Vagina (tissue), 2 donors: ENCODE measurements around the gene PPP1CC. TPM values are rescaled to one million over a fixed set of nuclear protein-coding genes. Genes with fewer than 3 reads are reported as not detected.

Experiments used
- DNase-seq, 2 donors: peaks; one replicate each; pipeline ENCODE4 v3.0.0-alpha.2; 2017; ENCODE audit errors: extremely low spot score in 2 of 2
- H3K27ac ChIP-seq: fragments of 200-600 bp; sonication (generic); one replicate; pipeline ENCODE4 v1.5.1; 2019
- H3K27me3 ChIP-seq: fragments of 200-600 bp; sonication (generic); one replicate; pipeline ENCODE4 v1.5.1; 2019
- H3K36me3 ChIP-seq, 2 donors: fragments of 200-600 bp; sonication (generic); one replicate each; pipeline ENCODE4 v1.5.1; 2017 to 2019
- H3K4me1 ChIP-seq: fragments of 200-600 bp; sonication (generic); one replicate; pipeline ENCODE4 v1.5.1; 2019
- H3K4me3 ChIP-seq, 2 donors: fragments of 200-600 bp; sonication (generic); 1 replicate in 1 of 2; 2 replicates in 1 of 2; pipeline ENCODE4 v1.5.1; 2016 to 2019
- H3K9me3 ChIP-seq: fragments of 200-600 bp; sonication (generic); one replicate; pipeline ENCODE4 v1.5.1; 2019
- CTCF ChIP-seq, 3 experiments: fragments of 450-650 bp in 2 of 3; fragments of 200-600 bp in 1 of 3; sonication (generic) in 1 of 3; IDR thresholded peaks; one replicate each; pipeline ENCODE4 v1.5.1; 2017 to 2019; ENCODE audit warnings: antibody characterized with exemption in 3 of 3, mild to moderate bottlenecking in 2 of 3, moderate library complexity in 2 of 3
- POLR2A ChIP-seq, 2 donors: fragments of 450-650 bp; IDR thresholded peaks; one replicate each; pipeline ENCODE4 v1.6.1; 2017; ENCODE audit warnings: antibody characterized with exemption in 2 of 2, mild to moderate bottlenecking in 2 of 2, moderate library complexity in 2 of 2
- POLR2AphosphoS5 ChIP-seq, 2 donors: sonication (generic); formaldehyde crosslinking; IDR thresholded peaks; one replicate each; pipeline ENCODE4 v1.9.0; 2017; ENCODE audit warnings: antibody characterized with exemption in 2 of 2, mild to moderate bottlenecking in 2 of 2, low read depth in 1 of 2; ENCODE audit not compliant: insufficient read depth in 1 of 2
- intact Hi-C: fragments of 100-400 bp; cut with DNase I; formaldehyde crosslinking; loops from one replicate; pipeline ENCODE4 v1.15.1; 2023
- total RNA-seq: library from RNA; depleted of rRNA; stranded (reverse); fragments of >200 nt; gene quantifications from one replicate; pipeline ENCODE4 v1.2.3, GENCODE V29; 2016

Gene PPP1CC
- total RNA-seq: 87.9 TPM

- Histone ChIP-seq H3K27ac (peak within 1 kb of the TSS; percentile 93), H3K4me3 (peak within 1 kb of the TSS; percentile 55 to 83), H3K9me3 (no peaks in the 10 kb centered on the region), H3K4me1 (peaks cover 53% of the 10 kb centered on the region), H3K27me3 (no peaks in the 10 kb centered on the region), H3K36me3 (no peaks in the 10 kb centered on the region)
- intact Hi-C loops: no loop called here
- TF ChIP-seq CTCF (IDR thresholded peaks at IDR 0.05) (no peak), POLR2A (IDR thresholded peaks at IDR 0.05) (peak in 1 of 2 donors; percentile 80), POLR2AphosphoS5 (IDR thresholded peaks at IDR 0.05; ENCODE audit: insufficient read depth in 1 of 2, low read depth in 1 of 2) (peak; percentile 15 to 70)
- DNase-seq: peak in 1 of 2 donors; percentile 93
Observed at GRCh38 chr12:110742718-110743570, at the start of gene PPP1CC. TSS of gene PPP1CC (minus strand) at chr12:110742891. CDS start at chr12:110742707, 184 bp downstream.

- H3K27ac ChIP-seq: no peak overlapping the region
- no peaks in the 10 kb centered on the region for H3K9me3 ChIP-seq
- intact Hi-C loops: no loop called here
- H3K27me3 ChIP-seq: no peaks in the 10 kb centered on the region
- no peak for DNase-seq
- no peak overlapping the region for H3K4me3 ChIP-seq
- peaks cover 11% of the 10 kb centered on the region for H3K4me1 ChIP-seq
- no peaks in the 10 kb centered on the region for H3K36me3 ChIP-seq
- no peak for TF ChIP-seq POLR2A (IDR thresholded peaks at IDR 0.05)
- TF ChIP-seq CTCF (IDR thresholded peaks at IDR 0.05): no peak
- TF ChIP-seq POLR2AphosphoS5 (IDR thresholded peaks at IDR 0.05; ENCODE audit: insufficient read depth in 1 of 2, low read depth in 1 of 2): no peak
Observed at GRCh38 chr12:110791589-110791988, 48.9 kb upstream of the PPP1CC start.

GRCh38 chr12:110790301-110790700, 47.6 kb upstream of the PPP1CC start:
- Histone ChIP-seq H3K27ac (no peak overlapping the region), H3K27me3 (no peaks in the 10 kb centered on the region), H3K4me3 (no peak overlapping the region), H3K4me1 (peaks cover 11% of the 10 kb centered on the region), H3K9me3 (no peaks in the 10 kb centered on the region), H3K36me3 (no peaks in the 10 kb centered on the region)
- DNase-seq: no peak
- intact Hi-C loops: no loop called here
- TF ChIP-seq POLR2AphosphoS5 (IDR thresholded peaks at IDR 0.05; ENCODE audit: insufficient read depth in 1 of 2, low read depth in 1 of 2) (no peak), POLR2A (IDR thresholded peaks at IDR 0.05) (no peak), CTCF (IDR thresholded peaks at IDR 0.05) (no peak)

- H3K4me3 ChIP-seq: no peak overlapping the region
- intact Hi-C loops: no loop called here
- no peaks in the 10 kb centered on the region for H3K4me1 ChIP-seq
- H3K27me3 ChIP-seq: no peaks in the 10 kb centered on the region
- H3K9me3 ChIP-seq: no peaks in the 10 kb centered on the region
- H3K27ac ChIP-seq: no peak overlapping the region
- no peak for DNase-seq
- TF ChIP-seq POLR2A (IDR thresholded peaks at IDR 0.05): no peak
- TF ChIP-seq POLR2AphosphoS5 (IDR thresholded peaks at IDR 0.05; ENCODE audit: insufficient read depth in 1 of 2, low read depth in 1 of 2): no peak
- no peak for TF ChIP-seq CTCF (IDR thresholded peaks at IDR 0.05)
- H3K36me3 ChIP-seq: no peaks in the 10 kb centered on the region
Observed at GRCh38 chr12:110786012-110786411, 43.3 kb upstream of the PPP1CC start.

- Histone ChIP-seq H3K4me3 (no peak overlapping the region), H3K27me3 (no peaks in the 10 kb centered on the region), H3K36me3 (no peaks in the 10 kb centered on the region), H3K27ac (no peak overlapping the region), H3K9me3 (no peaks in the 10 kb centered on the region), H3K4me1 (no peaks in the 10 kb centered on the region)
- TF ChIP-seq CTCF (IDR thresholded peaks at IDR 0.05) (no peak), POLR2A (IDR thresholded peaks at IDR 0.05) (no peak), POLR2AphosphoS5 (IDR thresholded peaks at IDR 0.05; ENCODE audit: insufficient read depth in 1 of 2, low read depth in 1 of 2) (no peak)
- intact Hi-C loops: no loop called here
- DNase-seq: no peak
Observed at GRCh38 chr12:110785240-110785639, 42.5 kb upstream of the PPP1CC start.
